HEK293T (cell line): Measurements from ENCODE around the gene TMC6.

Source experiments
- CTCF ChIA-PET: fragments of 350-600 bp; formaldehyde crosslinking; extraction: SDS; loops from one replicate; lab custom pipeline; 2021; ENCODE audit warnings: antibody characterized with exemption, inconsistent platforms; lab: Yijun Ruan, JAX
- POLR2A ChIA-PET: fragments of 350-600 bp; formaldehyde crosslinking; extraction: SDS; loops from one replicate; lab custom pipeline; 2020; ENCODE audit warnings: antibody characterized with exemption, inconsistent platforms; lab: Yijun Ruan, JAX
- DNase-seq: peaks from one replicate; pipeline ENCODE4 v3.0.0; 2012; ENCODE audit warnings: mixed read lengths; ENCODE audit errors: extremely low spot score
- ARNT ChIP-seq: fragments of 450-650 bp; IDR thresholded peaks from 2 replicates; pipeline ENCODE4 v1.6.1; 2017; ENCODE audit warnings: mild to moderate bottlenecking
- BHLHE40 ChIP-seq: fragments of 450-650 bp; IDR thresholded peaks from 2 replicates; pipeline ENCODE4 v1.6.1; 2016; ENCODE audit warnings: mild to moderate bottlenecking, moderate library complexity, borderline replicate concordance
- CTBP1 ChIP-seq: fragments of 450-650 bp; IDR thresholded peaks from 2 replicates; pipeline ENCODE4 v1.6.1; 2016; ENCODE audit warnings: borderline replicate concordance
- ELF4 ChIP-seq: fragments of 450-650 bp; IDR thresholded peaks from 2 replicates; pipeline ENCODE4 v1.6.1; 2017; ENCODE audit warnings: antibody characterized with exemption
- FOXA1 ChIP-seq: fragments of 450-650 bp; IDR thresholded peaks from 2 replicates; pipeline ENCODE4 v1.6.1; 2016; ENCODE audit warnings: mild to moderate bottlenecking
- FOXK2 ChIP-seq: fragments of 450-650 bp; IDR thresholded peaks from 2 replicates; pipeline ENCODE4 v1.6.1; 2016; ENCODE audit warnings: mild to moderate bottlenecking
- FOXM1 ChIP-seq: fragments of 450-650 bp; IDR thresholded peaks from 2 replicates; pipeline ENCODE4 v1.6.1; 2017; ENCODE audit warnings: mild to moderate bottlenecking, borderline replicate concordance
- HDGF ChIP-seq: fragments of 450-650 bp; IDR thresholded peaks from 2 replicates; pipeline ENCODE4 v1.6.1; 2017; ENCODE audit warnings: antibody characterized with exemption, borderline replicate concordance
- L3MBTL2 ChIP-seq: fragments of 450-650 bp; conservative IDR thresholded peaks from 2 replicates; pipeline ENCODE4 v1.6.1; 2016; ENCODE audit warnings: mild to moderate bottlenecking
- LEF1 ChIP-seq: fragments of 450-650 bp; IDR thresholded peaks from 2 replicates; pipeline ENCODE4 v1.6.1; 2017; ENCODE audit warnings: mild to moderate bottlenecking, borderline replicate concordance
- NFRKB ChIP-seq: fragments of 450-650 bp; IDR thresholded peaks from 2 replicates; pipeline ENCODE4 v1.6.1; 2016; ENCODE audit warnings: mild to moderate bottlenecking, moderate library complexity
- PKNOX1 ChIP-seq: fragments of 450-650 bp; IDR thresholded peaks from 2 replicates; pipeline ENCODE4 v1.6.1; 2016
- SP1 ChIP-seq: fragments of 450-650 bp; IDR thresholded peaks from 2 replicates; pipeline ENCODE4 v1.6.1; 2017
- SUZ12 ChIP-seq: fragments of 450-650 bp; IDR thresholded peaks from 2 replicates; pipeline ENCODE4 v1.6.1; 2016; ENCODE audit warnings: mild to moderate bottlenecking
- TARDBP ChIP-seq: fragments of 450-650 bp; IDR thresholded peaks from 2 replicates; pipeline ENCODE4 v1.6.1; 2016
- ZNF384 ChIP-seq: fragments of 450-650 bp; IDR thresholded peaks from 2 replicates; pipeline ENCODE4 v1.6.1; 2016

Gene TMC6

DNA sequence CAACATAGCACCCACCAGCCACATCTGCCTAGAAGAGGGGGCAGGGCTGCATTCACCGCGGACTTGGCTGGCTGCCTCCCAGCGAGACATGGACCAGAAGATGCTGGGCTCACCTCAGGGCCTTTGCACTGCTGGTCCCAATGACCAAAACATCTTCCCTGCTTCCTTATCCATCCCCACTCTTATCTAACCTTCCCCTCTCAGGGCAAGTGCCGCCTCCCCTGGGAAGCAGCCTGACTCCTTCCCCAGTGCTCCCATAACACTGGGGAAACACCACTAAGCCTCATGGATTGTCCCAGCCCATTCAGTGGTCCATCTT lies 5.7 kb downstream of the TMC6 start:
- CTCF ChIA-PET: no interaction called here
- DNase-seq: no peak
- TF ChIP-seq HDGF (no peak), FOXA1 (no peak), PKNOX1 (no peak), BHLHE40 (no peak), TARDBP (no peak), CTBP1 (no peak), SP1 (no peak), NFRKB (no peak), ELF4 (no peak), ZNF384 (no peak), ARNT (no peak), FOXK2 (no peak), LEF1 (no peak), L3MBTL2 (no peak), SUZ12 (no peak)
- POLR2A ChIA-PET: interaction anchor here (1.2 kb wide), 1 partner anchor 64 kb away, joined by 4 read pairs; the partner anchor contains the start of genes AFMID and TK1

DNA sequence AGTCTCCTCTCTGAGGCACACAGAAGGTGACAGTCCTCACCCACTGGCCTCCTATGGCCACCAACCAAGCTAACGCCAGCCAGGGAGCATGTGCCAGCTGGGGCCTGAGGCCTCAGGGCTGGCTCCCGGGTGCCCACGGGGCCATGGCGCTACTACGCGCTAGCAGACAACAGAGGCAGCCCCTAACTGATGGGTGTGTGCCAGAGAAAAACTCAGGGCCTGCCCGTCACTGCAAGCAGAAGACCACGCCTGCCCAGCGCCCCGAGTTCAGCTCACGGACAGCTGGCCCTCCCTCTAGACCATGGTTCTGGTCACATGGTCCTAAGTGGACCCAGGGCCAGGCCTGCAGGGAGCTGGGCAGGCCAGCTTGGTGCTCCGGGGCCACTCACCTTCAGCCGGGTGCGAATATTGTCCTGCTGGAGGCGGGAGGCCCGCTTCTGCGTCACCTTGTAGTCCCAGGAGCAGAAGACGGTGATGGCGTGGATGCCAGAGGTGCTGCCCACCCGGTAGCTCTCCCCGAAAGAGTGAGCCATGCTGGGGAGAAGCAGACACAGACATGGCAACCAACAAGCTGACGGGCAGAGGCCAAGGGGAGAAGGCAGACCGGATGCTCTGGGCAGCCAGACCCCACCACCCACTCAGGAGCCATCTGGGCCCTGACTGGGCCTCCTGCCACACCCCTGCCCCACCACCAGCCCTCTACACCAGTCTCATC lies 6.2 kb downstream of the TMC6 start:
- POLR2A ChIA-PET: interaction anchor here (1.2 kb wide), 1 partner anchor 64 kb away, joined by 4 read pairs; the partner anchor contains the start of genes AFMID and TK1
- no peak for DNase-seq
- TF ChIP-seq HDGF (no peak), ELF4 (no peak), ZNF384 (no peak), CTBP1 (no peak), SP1 (no peak), FOXK2 (no peak), NFRKB (no peak), FOXM1 (no peak)
- CTCF ChIA-PET: no interaction called here

- no peak for DNase-seq
- ChIA-PET POLR2A (interaction anchor here (1.2 kb wide), 1 partner anchor 65 kb away, joined by 4 read pairs; the partner anchor contains the start of genes AFMID and TK1), CTCF (no interaction called here)
- TF ChIP-seq HDGF: no peak
- no peak for TF ChIP-seq ZNF384
- TF ChIP-seq FOXM1: no peak
- TF ChIP-seq TARDBP: no peak
- no peak for TF ChIP-seq NFRKB
- TF ChIP-seq ELF4: no peak
- TF ChIP-seq CTBP1: no peak
Measured at GRCh38 chr17:78121801-78122215, 6.7 kb downstream of the TMC6 start.

GRCh38 chr17:78120971-78121800 lies 7.4 kb downstream of the TMC6 start:
- no peak for DNase-seq
- POLR2A ChIA-PET: interaction anchor here (0.8 kb wide), 1 partner anchor 51 kb away, joined by 3 read pairs; no protein-coding TSS in a partner anchor
- no peak for TF ChIP-seq FOXA1
- TF ChIP-seq TARDBP: no peak
- no peak for TF ChIP-seq ARNT
- TF ChIP-seq FOXM1: no peak
- no peak for TF ChIP-seq CTBP1
- TF ChIP-seq PKNOX1: no peak
- no peak for TF ChIP-seq HDGF
- no peak for TF ChIP-seq ZNF384
- TF ChIP-seq L3MBTL2: no peak
- no peak for TF ChIP-seq NFRKB
- no peak for TF ChIP-seq LEF1
- no peak for TF ChIP-seq SP1
- no peak for TF ChIP-seq BHLHE40
- TF ChIP-seq SUZ12: no peak
- no peak for TF ChIP-seq ELF4
- no peak for TF ChIP-seq FOXK2
- CTCF ChIA-PET: interaction anchor here (0.7 kb wide), 1 partner anchor 16 kb away, joined by 3 read pairs; no protein-coding TSS in a partner anchor

DNA sequence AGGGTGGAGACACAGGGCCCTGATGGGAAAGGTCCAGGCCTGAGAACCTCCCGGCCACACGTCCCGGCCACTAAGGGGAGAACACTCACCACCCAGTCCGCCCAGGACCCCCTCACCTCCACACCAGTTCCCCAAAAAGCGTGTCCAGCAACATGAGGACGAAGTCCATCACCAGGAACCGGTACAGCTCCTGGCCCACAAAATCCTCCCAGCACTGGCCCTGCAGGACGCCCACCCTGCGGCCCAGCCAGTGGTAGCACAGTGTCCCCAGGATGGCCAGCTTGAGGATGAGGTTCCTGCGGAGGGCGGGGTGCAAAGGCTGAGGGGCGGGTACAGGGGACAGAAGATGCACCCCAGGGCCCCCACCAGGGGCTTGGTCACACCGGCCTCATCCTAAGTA lies 8.0 kb downstream of the TMC6 start:
- ChIA-PET POLR2A (interaction anchor here (0.8 kb wide), 1 partner anchor 51 kb away, joined by 3 read pairs; no protein-coding TSS in a partner anchor), CTCF (no interaction called here)
- TF ChIP-seq CTBP1 (no peak), NFRKB (no peak), ARNT (no peak), ELF4 (no peak), TARDBP (no peak), BHLHE40 (no peak), FOXM1 (no peak), SP1 (no peak), SUZ12 (no peak), PKNOX1 (no peak), L3MBTL2 (no peak), FOXK2 (no peak), HDGF (no peak)

More for the DNA sequence above, 8.0 kb downstream of the TMC6 start:
- no peak for DNase-seq
